PC-3 (cell line): Measurements from ENCODE around the gene KAZN.

Experiments
- EZH2 ChIP-seq: fragments of 300-600 bp; sonication (generic); IDR thresholded peaks from one replicate; pipeline ENCODE4 v1.6.1; 2017; ENCODE audit warnings: antibody characterized with exemption, mild to moderate bottlenecking, low read length; ENCODE audit not compliant: unreplicated experiment
- TF ChIP-seq, protein P1 (sequence below): fragments of 300-600 bp; sonication (generic); conservative IDR thresholded peaks from 2 replicates; pipeline ENCODE4 v1.5.1; 2017; ENCODE audit warnings: antibody characterized with exemption, low read depth, mild to moderate bottlenecking, low read length

GRCh38 chr1:15029036-15029435 lies 430.6 kb downstream of the KAZN start:
- TF ChIP-seq, protein P1, sequence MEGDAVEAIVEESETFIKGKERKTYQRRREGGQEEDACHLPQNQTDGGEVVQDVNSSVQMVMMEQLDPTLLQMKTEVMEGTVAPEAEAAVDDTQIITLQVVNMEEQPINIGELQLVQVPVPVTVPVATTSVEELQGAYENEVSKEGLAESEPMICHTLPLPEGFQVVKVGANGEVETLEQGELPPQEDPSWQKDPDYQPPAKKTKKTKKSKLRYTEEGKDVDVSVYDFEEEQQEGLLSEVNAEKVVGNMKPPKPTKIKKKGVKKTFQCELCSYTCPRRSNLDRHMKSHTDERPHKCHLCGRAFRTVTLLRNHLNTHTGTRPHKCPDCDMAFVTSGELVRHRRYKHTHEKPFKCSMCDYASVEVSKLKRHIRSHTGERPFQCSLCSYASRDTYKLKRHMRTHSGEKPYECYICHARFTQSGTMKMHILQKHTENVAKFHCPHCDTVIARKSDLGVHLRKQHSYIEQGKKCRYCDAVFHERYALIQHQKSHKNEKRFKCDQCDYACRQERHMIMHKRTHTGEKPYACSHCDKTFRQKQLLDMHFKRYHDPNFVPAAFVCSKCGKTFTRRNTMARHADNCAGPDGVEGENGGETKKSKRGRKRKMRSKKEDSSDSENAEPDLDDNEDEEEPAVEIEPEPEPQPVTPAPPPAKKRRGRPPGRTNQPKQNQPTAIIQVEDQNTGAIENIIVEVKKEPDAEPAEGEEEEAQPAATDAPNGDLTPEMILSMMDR = no peak
- TF ChIP-seq EZH2 = no peak
